NCI-H446 (cell line): ENCODE data around the gene ISX.

Source experiments
- DNase-seq, 2 experiments: peaks; one replicate each; lab custom pipeline; 2025; lab: John Stamatoyannopoulos, UW

Gene ISX

DNA sequence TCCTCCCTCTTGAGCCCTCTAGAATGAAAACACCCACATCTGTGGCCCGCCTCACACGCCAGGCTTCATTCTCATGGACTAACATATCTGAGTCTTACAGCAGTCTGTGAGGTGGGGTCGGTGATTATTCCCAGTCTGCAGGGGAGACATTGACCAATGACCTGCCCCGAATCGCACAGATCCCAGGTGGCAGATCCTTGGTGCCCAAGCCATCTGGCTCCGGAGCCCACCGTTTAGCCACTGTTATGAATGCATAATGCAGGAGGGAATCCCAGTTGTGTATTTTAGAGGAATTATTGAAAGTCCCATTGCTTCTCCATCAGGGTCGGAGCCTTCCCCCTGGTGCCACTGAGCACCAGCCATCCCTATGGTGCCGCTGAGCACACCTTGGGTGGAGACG is 47.4 kb downstream of the ISX start:
- DNase-seq, result no peak

DNA sequence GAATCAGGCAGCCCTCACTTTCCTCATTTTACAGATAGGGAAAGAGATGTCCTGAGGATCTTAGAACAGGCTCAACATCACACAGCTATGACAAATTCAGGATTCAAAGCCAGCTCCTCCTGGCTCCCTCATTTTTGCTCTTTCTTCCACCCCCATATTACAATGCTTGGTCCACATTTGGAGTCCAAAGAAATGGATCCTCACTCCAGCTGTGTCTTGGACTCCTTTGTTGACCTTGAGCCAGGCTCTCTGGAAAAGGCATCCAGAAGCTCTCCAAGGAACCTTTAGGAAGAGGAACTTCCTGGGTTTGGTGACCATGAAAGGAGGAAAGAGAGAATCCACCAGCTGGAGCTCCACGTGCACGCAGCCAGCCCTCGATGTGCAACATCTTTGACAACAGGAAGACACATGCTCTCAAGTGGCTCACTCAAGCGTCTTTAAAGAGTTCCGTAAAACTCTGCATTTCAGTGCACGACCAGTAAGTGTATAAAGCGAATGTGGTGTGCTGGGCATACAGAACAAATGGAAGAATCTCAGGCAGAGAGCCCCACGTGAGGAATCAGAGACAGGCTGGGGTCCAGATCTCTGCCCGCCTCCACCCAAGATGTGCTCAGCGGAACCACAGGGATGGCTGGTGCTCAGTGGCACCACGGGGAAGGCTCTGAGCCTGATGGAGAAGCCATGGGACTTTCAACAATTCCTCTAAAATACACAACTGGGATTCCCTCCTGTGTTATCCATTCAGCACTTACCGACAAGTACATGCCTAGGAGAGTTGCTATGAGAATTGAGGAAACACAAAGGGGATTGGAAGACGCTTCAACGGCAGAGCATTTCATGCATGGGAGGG is 48.4 kb downstream of the ISX start:
- DNase-seq, result no peak

DNA sequence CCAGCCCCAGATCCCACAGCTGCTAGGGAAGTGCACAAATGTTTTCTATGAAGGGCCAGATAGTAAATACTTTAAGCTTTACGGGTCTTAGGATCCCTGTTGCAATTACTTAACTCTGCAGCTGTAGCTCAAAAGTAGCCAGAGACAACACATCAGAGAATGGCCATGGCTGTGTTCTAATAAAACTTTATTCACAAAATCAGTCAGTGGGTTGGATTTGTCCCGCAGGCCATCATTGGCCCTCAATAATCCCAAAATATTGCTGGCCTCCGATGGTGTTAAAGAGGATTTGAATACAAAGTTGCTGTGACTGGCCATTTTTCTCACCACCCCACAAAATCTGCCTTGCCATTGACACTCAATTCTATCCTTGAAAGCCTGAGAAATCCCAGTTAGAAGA is 49.6 kb downstream of the ISX start:
- no peak for DNase-seq

DNA sequence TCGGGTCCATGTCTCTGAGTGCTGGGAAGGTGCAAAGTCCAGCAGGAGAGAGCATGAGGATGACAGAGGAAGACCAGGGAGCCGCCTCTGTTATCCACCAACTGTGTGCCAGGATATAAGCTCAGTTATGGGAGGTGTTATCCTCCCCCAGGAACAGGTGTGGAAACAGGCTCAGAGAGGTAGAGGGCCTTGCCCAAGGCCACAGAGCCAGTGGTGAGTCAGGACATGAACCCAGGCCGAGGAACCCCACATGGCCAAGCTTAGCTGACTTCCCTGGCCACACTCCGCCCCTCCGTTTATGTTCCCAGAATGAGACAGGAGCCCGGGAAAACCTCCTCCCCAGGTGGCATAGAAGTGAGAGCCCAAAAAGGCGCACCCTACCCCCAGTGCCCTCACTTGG is 50.3 kb downstream of the ISX start:
- no peak for DNase-seq

DNA sequence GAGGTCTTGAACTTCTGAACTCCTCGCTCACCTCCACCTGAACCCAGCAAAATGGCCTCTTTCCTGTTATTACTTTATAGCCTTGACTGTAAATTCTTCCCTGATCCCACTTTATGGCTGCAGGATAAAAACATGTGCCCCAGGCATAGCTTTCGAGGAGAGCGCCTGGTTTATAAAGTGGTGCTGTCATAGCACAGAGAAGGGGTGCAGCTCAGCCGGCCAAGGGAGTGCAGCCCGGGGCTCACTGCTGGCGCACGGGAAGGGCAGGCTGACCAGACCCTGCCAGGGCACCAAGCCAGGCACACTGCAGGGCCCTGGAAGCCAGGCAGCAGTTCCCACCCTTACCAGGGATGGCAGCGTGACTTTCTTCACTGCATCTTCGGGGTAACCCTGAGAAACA is 50.9 kb downstream of the ISX start:
- no peak for DNase-seq

DNA sequence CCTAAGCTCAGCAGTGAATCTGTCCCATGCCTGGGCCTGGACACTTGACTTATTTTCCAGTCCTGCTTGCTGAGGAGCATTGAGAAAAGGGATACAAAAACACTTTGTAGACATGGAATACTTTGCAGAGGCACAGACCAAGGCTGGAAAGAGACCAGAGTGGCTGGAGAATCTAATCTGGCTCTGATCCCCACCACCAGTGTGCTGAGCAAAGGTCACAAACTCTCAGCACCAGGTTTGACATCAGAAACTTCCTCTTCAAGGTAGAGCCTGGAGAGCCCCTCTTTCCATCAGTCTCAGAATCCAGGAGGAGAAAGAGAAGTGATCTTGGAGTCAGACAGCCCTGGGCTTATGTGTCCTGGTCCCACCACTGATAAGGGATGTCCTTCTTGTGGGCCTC is 53.5 kb downstream of the ISX start:
- no peak for DNase-seq

DNA sequence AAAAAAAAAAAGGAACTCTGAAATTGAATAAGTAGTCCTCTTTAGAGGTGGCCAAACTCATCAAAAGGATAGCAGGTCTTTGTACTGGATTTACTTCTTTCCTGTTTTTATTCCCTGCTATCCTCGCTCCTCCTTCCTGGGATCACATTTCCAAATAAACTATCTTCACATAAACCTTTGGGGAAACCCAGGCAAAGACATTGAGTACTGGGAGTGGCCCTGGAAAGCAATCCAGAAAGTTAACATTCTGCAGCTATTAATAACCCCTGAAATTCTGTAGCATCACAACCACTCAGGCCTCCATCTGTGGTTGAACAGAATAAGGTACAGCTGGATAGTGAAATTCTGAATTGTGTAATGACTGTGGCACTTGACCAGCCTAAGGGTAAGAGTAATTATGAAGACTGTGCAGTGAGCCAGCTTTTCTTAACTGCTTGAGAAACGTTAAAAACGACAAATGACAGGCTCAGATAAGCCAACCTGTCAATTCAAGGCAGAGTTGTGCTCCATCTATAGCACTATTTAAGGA is 58.8 kb downstream of the ISX start:
- no peak for DNase-seq

DNA sequence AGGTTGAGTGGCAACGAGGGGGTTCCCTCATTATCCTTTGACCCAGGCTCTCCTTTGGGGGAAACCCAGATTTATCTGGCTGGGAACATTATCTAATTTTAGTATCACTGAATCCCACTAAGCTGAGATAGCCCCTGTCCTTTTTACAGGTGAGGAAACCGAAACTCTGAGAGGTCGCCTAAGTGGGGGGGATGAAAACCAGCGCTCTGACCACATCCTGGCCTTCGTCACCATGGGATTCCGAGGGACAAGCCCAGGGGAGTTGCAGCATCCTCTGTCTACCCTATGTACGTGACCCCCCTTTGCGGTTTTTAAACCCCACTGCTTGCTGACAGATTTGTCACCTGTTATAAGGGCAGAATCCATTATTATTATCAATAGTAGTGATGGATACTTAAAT is 61.0 kb downstream of the ISX start:
- DNase-seq, result no peak

DNA sequence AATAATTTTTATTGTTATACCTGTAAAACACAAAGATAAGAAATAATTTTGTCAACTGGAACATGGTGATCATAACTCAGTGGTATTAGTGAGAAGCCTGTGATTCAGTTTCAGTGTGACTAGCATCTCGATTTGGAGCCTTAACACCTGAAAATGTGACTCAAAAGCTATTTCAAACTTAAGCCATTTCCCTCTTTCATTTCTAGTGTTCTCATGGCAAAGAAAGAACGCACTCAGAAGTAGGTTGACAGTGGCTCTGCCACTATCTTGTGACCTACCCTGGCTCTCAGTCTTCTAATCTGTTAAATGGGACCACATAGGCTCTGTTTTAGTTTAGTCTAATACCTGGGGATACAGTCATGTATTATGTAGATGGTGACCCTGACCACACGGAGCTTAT is 62.7 kb downstream of the ISX start:
- DNase-seq, result no peak

DNA sequence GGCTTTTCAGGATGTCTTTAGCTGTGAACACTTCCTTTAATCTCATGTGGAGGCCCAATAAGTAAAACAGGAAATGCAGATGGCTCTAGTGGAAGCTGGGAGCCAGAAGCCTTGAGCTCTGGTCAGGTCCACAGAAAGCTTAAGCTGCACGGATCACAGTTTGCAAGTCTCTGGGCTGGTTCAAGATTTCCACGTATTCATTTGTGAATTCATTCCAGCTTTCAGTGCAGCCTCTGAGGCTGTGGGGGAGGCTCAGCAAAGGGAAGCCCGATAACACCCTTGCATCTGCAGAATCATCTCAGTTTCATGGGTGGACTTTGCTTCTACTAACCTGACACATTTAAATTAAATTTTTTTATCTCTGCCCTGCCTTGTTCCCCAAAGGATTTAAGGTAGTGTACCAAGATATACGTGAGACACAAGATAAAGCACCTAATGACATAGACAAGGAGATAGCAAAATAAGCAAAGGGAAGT is 65.6 kb downstream of the ISX start:
- DNase-seq, result no peak

DNA sequence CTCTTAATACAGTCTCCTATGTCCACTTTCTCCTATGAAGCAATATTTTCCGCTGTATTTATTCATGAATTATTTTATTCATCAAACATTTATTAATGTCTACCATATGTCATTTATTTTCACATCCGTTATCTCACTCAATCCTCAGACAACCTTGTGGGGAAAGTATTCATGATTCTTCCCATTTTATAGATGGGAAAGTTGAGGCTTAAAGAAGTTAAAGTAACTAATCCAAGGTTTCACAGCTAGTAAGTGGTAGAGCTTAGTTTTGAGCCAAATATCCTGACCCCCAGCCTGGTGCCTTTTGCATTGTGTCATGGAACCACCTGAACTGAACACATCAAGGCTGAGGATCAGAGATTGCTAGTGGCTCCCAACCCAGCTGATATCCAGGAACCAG is 66.6 kb downstream of the ISX start:
- no peak for DNase-seq

DNA sequence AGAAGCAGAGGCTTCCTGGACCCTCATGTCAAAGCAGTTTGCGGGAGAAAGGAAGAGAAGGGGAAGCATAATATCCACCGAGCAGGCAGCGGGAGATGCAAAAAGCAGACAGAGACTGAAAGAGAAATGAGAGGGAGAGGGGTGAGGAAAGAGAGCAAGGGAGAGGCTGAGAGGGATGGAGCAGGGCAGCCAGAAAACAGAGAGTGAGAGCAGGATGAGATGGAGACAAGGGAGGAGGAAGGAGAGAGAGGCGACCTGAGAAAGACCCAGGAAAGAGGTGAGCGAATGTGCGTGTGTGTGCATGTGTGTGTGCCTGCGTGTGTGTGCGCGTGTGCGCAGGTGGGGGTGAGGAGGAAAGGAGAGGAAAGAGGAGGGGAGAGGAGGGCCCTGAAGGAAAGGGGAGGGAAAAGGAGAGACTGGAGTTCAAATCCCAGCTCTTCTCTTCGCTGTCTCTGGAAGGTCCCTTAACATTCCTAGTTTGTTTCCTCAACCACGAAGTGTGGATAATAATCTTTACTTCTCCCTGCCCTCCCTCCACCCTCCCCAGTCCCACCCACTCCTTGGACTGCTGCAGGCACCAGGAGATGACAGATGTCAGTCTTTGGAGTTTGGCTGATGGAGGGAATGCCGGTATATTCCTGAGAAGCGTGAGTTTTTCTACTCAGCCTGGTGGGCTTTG is 67.9 kb downstream of the ISX start:
- no peak for DNase-seq

DNA sequence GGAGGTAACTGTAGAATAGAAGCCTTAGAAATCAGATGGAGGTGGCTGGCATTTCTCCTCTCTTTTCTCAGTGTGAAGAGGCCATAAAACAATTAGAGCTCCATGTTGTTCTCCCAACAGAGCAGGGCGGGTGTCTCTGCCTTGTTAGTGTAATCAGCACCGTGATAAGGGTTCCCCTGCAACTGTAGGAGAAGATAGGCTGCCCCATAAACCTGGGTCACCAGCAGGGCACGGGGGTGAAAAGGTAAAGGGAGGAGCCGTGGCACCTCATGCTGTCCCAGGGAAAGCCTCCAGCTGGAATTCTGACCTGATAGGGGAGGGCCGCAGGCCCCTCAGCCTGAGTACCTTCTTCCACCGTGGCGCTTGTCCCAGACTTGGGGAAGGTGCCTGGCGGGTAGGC is 68.7 kb downstream of the ISX start:
- no peak for DNase-seq

DNA sequence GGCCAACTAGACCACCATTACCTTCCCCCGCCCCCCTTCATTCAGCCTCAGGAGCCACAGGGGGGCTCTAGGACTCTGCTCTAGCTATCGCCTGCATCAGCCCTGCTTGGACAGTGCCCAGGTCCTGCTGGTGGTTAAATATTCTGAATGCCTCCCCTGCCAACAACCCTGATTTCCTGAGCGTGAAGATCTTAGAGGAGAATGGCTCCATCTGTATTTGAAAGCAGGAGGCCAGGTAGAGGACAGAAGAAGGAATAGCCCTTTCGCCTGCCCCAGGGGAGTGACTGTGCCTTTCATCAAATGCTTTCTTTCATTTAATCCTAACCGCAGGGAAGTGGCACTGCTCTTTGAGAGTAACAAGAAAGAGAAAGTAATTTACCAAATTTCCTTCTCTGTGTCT is 69.2 kb downstream of the ISX start:
- DNase-seq, result no peak
